GM12878 (cell line): Measurements from ENCODE around the gene NPAS4.

Experiments used
- BACH1 ChIP-seq: fragments of 450-650 bp; IDR thresholded peaks from 2 replicates; pipeline ENCODE4 v1.6.1; 2017; ENCODE audit warnings: mild to moderate bottlenecking, borderline replicate concordance
- CBFB ChIP-seq: IDR thresholded peaks from 2 replicates; pipeline ENCODE4 v1.6.1; 2016; ENCODE audit warnings: antibody characterized with exemption, low read depth
- CTCF ChIP-seq, 3 experiments: IDR thresholded peaks in 2 of 3; conservative IDR thresholded peaks in 1 of 3; 2 replicates each; pipeline ENCODE4 v1.5.1; 2011; ENCODE audit warnings: low read depth in 3 of 3, low read length in 3 of 3, mild to moderate bottlenecking in 3 of 3, control low read depth in 2 of 3, moderate library complexity in 2 of 3, inconsistent platforms in 1 of 3, mixed read lengths in 1 of 3; ENCODE audit not compliant: control insufficient read depth in 2 of 3, insufficient read depth in 1 of 3; ENCODE audit errors: extremely low read depth in 1 of 3
- NRF1 ChIP-seq: conservative IDR thresholded peaks from 2 replicates; pipeline ENCODE4 v1.6.1; 2011; ENCODE audit warnings: mild to moderate bottlenecking, low read depth, low read length, improper control_type of control experiment
- PML ChIP-seq: IDR thresholded peaks from 2 replicates; pipeline ENCODE4 v1.6.1; 2012; ENCODE audit warnings: low read length, inconsistent platforms
- ZNF274 ChIP-seq: IDR thresholded peaks from one replicate; pipeline ENCODE4 v1.8.0; 2011; ENCODE audit not compliant: insufficient read length, insufficient read depth

- TF ChIP-seq BACH1 (no peak), CTCF (IDR thresholded peaks at IDR 0.05 in 2 of 3, conservative IDR thresholded peaks at IDR 0.05 in 1 of 3; ENCODE audit: control insufficient read depth in 2 of 3, extremely low read depth in 1 of 3, insufficient read depth in 1 of 3, low read depth in 3 of 3, low read length in 3 of 3) (no peak), NRF1 (no peak), ZNF274 (no peak), PML (no peak), CBFB (no peak)
Observed at GRCh38 chr11:66393954-66394353, 26.9 kb upstream of the NPAS4 start.
